PC-9 (cell line): ENCODE data around the gene SOX4. TPM values are rescaled to one million over a fixed set of nuclear protein-coding genes. Genes with fewer than 3 reads are reported as not detected.
A peak's percentile ranks its signal among the peaks of the same experiment; 100 is the strongest.

Experiments used
- BruUV-seq: library from RNA; stranded (reverse); fragments of 400-500 nt; replicated peaks from 2 replicates; lab custom pipeline; 2021; lab: Mats Ljungman, UMichigan
- CTCF ChIA-PET: fragments of 300-600 bp; sonication (Branson Sonifier 250); formaldehyde crosslinking; loops from one replicate; lab custom pipeline; 2022; ENCODE audit warnings: antibody characterized with exemption; lab: Charles Lee
- POLR2A ChIA-PET: fragments of 300-600 bp; sonication (Branson Sonifier 250); formaldehyde crosslinking; loops from one replicate; lab custom pipeline; 2022; ENCODE audit warnings: antibody characterized with exemption; ENCODE audit not compliant: unreplicated experiment; lab: Charles Lee
- DNase-seq, 2 experiments: peaks; one replicate each; pipeline versions ENCODE4 v3.0.0 to v3.0.0-alpha.2; 2015 to 2022; ENCODE audit warnings: mixed read lengths in 1 of 2
- H2AFZ ChIP-seq: fragments of 200-600 bp; sonication (generic); 2 replicates; pipeline ENCODE4 v1.8.1; 2017; ENCODE audit warnings: antibody characterized with exemption
- H3F3A ChIP-seq: fragments of 200-600 bp; sonication (generic); 2 replicates; pipeline ENCODE4 v1.8.1; 2017; ENCODE audit warnings: antibody characterized with exemption, mild to moderate bottlenecking, low read depth; ENCODE audit not compliant: insufficient read depth
- H3K27ac ChIP-seq: fragments of 200-600 bp; sonication (generic); 2 replicates; pipeline ENCODE4 v1.6.1; 2016; ENCODE audit warnings: mixed run types
- H3K27me3 ChIP-seq: fragments of 200-600 bp; sonication (generic); 2 replicates; pipeline ENCODE4 v1.6.1; 2016; ENCODE audit warnings: low read depth, mixed run types; ENCODE audit not compliant: insufficient read depth
- H3K36me3 ChIP-seq: fragments of 200-600 bp; sonication (generic); 2 replicates; pipeline ENCODE4 v1.6.1; 2016; ENCODE audit warnings: low read depth, mixed run types
- H3K4me1 ChIP-seq: fragments of 200-600 bp; sonication (generic); replicated peaks from 2 replicates; pipeline ENCODE4 v1.6.1; 2016; ENCODE audit warnings: mixed run types; ENCODE audit not compliant: insufficient read depth
- H3K4me2 ChIP-seq: fragments of 200-600 bp; sonication (generic); 2 replicates; pipeline ENCODE4 v1.6.1; 2017; ENCODE audit warnings: mixed run types
- H3K4me3 ChIP-seq: fragments of 200-600 bp; sonication (generic); 2 replicates; pipeline ENCODE4 v1.6.1; 2016; ENCODE audit warnings: mixed run types
- H3K79me2 ChIP-seq: fragments of 200-600 bp; sonication (generic); 2 replicates; pipeline ENCODE4 v1.6.1; 2017; ENCODE audit warnings: low read depth, mixed run types
- H3K9me2 ChIP-seq: fragments of 200-600 bp; sonication (generic); 2 replicates; pipeline ENCODE4 v1.8.1; 2017; ENCODE audit warnings: mild to moderate bottlenecking; ENCODE audit not compliant: insufficient read depth
- H3K9me3 ChIP-seq: fragments of 200-600 bp; sonication (generic); 2 replicates; pipeline ENCODE4 v1.8.1; 2016; ENCODE audit warnings: low read depth; ENCODE audit not compliant: insufficient read depth
- H4K20me1 ChIP-seq: fragments of 200-600 bp; sonication (generic); 2 replicates; pipeline ENCODE4 v1.8.1; 2017; ENCODE audit not compliant: insufficient read depth
- CTCF ChIP-seq: fragments of 200-600 bp; sonication (generic); conservative IDR thresholded peaks from 2 replicates; pipeline ENCODE4 v1.6.1; 2017; ENCODE audit warnings: mixed run types, antibody characterized with exemption, mild to moderate bottlenecking, moderate library complexity
- EZH2 ChIP-seq: fragments of 200-600 bp; sonication (generic); IDR thresholded peaks from 2 replicates; pipeline ENCODE4 v1.8.0; 2017; ENCODE audit warnings: antibody characterized with exemption, low read depth
- intact Hi-C: fragments of 100-400 bp; cut with micrococcal nuclease; formaldehyde crosslinking; loops from one replicate; pipeline ENCODE4 v1.10.0; 2022; ENCODE audit not compliant: unreplicated experiment
- total RNA-seq: library from RNA; stranded (reverse); gene quantifications from 2 replicates; pipeline ENCODE4 v1.2.3, GENCODE V29; 2021

The SOX4 gene
- total RNA-seq, 1 experiment from 2014 or later = 32.8 TPM

DNA sequence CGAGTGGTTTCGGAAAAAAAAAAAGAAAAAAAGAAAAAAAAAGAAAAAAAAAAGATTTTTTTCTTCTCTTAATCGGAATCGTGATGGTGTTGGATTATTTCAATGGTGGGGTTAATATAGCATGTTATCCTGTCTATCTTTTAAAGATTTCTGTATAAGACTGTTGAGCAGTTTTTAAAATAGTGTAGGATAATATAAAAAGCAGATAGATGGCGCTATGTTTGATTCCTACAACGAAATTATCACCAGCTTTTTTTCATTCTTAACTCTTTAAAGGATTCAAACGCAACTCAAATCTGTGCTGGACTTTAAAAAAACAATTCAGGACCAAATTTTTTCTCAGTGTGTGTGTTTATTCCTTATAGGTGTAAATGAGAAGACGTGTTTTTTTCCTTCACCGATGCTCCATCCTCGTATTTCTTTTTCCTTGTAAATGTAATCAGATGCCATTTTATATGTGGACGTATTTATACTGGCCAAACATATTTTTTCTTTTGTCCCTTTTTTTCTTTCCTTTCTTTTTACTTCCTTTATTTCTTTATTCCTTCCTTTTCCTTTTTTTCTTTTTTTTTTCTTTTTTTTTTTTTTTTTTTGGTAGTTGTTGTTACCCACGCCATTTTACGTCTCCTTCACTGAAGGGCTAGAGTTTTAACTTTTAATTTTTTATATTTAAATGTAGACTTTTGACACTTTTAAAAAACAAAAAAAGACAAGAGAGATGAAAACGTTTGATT lies 3.6 kb downstream of the SOX4 start:
- peak in 1 of 2 experiments; percentile 40 for DNase-seq
- POLR2A ChIA-PET = interaction anchor here (0.6 to 0.7 kb wide), 6 partner anchors 143 to 1284 kb away, joined by 4 to 16 read pairs (median 10); no protein-coding TSS in a partner anchor
- Histone ChIP-seq H3K36me3 (peaks cover 16% of the 10 kb centered on the region; the same call in 1 of the 2 replicates), H3K27me3 (no peaks in the 10 kb centered on the region), H3K4me3 (peak overlapping the region; percentile 98), H3K27ac (peak overlapping the region; percentile 46), H3K79me2 (peaks cover 56% of the 10 kb centered on the region), H4K20me1 (no peaks in the 10 kb centered on the region; the same call in 1 of the 2 replicates), H3F3A (peaks cover 16% of the 10 kb centered on the region), H3K9me3 (no peaks in the 10 kb centered on the region), H3K4me1 (peaks cover 23% of the 10 kb centered on the region), H3K9me2 (no peaks in the 10 kb centered on the region), H3K4me2 (peak overlapping the region; percentile 85), H2AFZ (peak overlapping the region; percentile 95)
- no TSS peak for BruUV-seq
- CTCF ChIA-PET = interaction anchor here (0.6 to 1.0 kb wide), 5 partner anchors 141 to 1310 kb away, joined by 3 to 5 read pairs (median 3); no protein-coding TSS in a partner anchor
- intact Hi-C loops = loop anchor here (1.0 to 10.0 kb wide), 7 partner anchors 134 to 1138 kb away; no protein-coding TSS in a partner anchor
- TF ChIP-seq EZH2 (no peak), CTCF (peak; percentile 78)

GRCh38 chr6:21597801-21598673 lies 4.5 kb downstream of the SOX4 start:
- intact Hi-C loops = loop anchor here (1.0 to 10.0 kb wide), 7 partner anchors 81 to 1137 kb away; no protein-coding TSS in a partner anchor
- H4K20me1 ChIP-seq = no peaks in the 10 kb centered on the region; the same call in 1 of the 2 replicates
- H3K4me2 ChIP-seq = peak overlapping the region; percentile 85
- TF ChIP-seq EZH2 = no peak
- no peak for TF ChIP-seq CTCF
- no peaks in the 10 kb centered on the region for H3K9me3 ChIP-seq
- H3K4me3 ChIP-seq = peak overlapping the region; percentile 98
- peaks cover 20% of the 10 kb centered on the region for H3K4me1 ChIP-seq
- no peaks in the 10 kb centered on the region for H3K9me2 ChIP-seq
- H3K79me2 ChIP-seq = peaks cover 56% of the 10 kb centered on the region
- peak overlapping the region; percentile 73; the same call in 1 of the 2 replicates for H2AFZ ChIP-seq
- no TSS peak for BruUV-seq
- no peak overlapping the region for H3K27ac ChIP-seq
- no peaks in the 10 kb centered on the region for H3K27me3 ChIP-seq
- peaks cover 16% of the 10 kb centered on the region; the same call in 1 of the 2 replicates for H3K36me3 ChIP-seq
- ChIA-PET POLR2A (interaction anchor here (0.6 to 0.9 kb wide), 4 partner anchors 82 to 1283 kb away, joined by 3 to 6 read pairs (median 4); no protein-coding TSS in a partner anchor), CTCF (interaction anchor here (0.7 kb wide), 1 partner anchor 1309 kb away, joined by 3 read pairs; no protein-coding TSS in a partner anchor)
- DNase-seq = no peak
- peaks cover 16% of the 10 kb centered on the region for H3F3A ChIP-seq

DNA sequence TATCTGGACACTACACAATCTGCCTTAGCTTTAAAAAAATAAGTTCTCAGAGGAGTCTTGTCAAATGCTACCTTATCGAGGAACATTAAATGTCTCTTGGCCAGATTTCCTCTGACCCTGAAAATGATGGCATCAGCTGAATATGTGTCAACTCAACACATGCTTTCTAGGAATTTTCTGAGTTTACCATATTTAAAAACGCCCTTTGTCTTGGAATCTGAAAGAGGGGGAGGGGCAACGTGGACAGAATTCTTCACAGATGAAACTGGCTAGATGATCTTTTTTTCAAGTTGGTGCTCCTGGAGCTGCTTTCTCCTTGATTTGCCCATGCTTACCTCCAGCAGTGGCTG lies 5.1 kb downstream of the SOX4 start:
- no TSS peak for BruUV-seq
- H3K27ac ChIP-seq = no peak overlapping the region
- H4K20me1 ChIP-seq = no peaks in the 10 kb centered on the region; the same call in 1 of the 2 replicates
- intact Hi-C loops = loop anchor here (2.0 to 10.0 kb wide), 5 partner anchors 80 to 1136 kb away; no protein-coding TSS in a partner anchor
- POLR2A ChIA-PET = interaction anchor here (0.6 to 0.9 kb wide), 3 partner anchors 82 to 1229 kb away, joined by 3 to 6 read pairs (median 4); no protein-coding TSS in a partner anchor
- H2AFZ ChIP-seq = no peak overlapping the region
- H3K9me3 ChIP-seq = no peaks in the 10 kb centered on the region
- no peaks in the 10 kb centered on the region for H3K9me2 ChIP-seq
- H3K27me3 ChIP-seq = no peaks in the 10 kb centered on the region
- TF ChIP-seq CTCF (no peak), EZH2 (no peak)
- H3K36me3 ChIP-seq = peaks cover 16% of the 10 kb centered on the region; the same call in 1 of the 2 replicates
- H3K4me3 ChIP-seq = peak overlapping the region; percentile 98
- peak overlapping the region; percentile 85 for H3K4me2 ChIP-seq
- peaks cover 56% of the 10 kb centered on the region for H3K79me2 ChIP-seq
- no peak for DNase-seq
- peaks cover 17% of the 10 kb centered on the region for H3K4me1 ChIP-seq
- peaks cover 16% of the 10 kb centered on the region for H3F3A ChIP-seq
- CTCF ChIA-PET = no interaction called here
